ENCODE results near the gene COL18A1. TPM values are rescaled to one million over a fixed set of nuclear protein-coding genes. Genes with fewer than 3 reads are reported as not detected.

Gene COL18A1
- total RNA-seq, 1 donor from 2014 or later: 150 TPM

- Mint-ChIP-seq H3K9me3 (no peaks in the 10 kb centered on the region), H3K4me1 (ENCODE audit: unreplicated experiment) (peaks cover 6% of the 10 kb centered on the region), H3K27me3 (no peaks in the 10 kb centered on the region), H3K36me3 (no peaks in the 10 kb centered on the region), H3K27ac (no peak overlapping the region), H3K4me3 (no peak overlapping the region)
- TF ChIP-seq, protein P1, sequence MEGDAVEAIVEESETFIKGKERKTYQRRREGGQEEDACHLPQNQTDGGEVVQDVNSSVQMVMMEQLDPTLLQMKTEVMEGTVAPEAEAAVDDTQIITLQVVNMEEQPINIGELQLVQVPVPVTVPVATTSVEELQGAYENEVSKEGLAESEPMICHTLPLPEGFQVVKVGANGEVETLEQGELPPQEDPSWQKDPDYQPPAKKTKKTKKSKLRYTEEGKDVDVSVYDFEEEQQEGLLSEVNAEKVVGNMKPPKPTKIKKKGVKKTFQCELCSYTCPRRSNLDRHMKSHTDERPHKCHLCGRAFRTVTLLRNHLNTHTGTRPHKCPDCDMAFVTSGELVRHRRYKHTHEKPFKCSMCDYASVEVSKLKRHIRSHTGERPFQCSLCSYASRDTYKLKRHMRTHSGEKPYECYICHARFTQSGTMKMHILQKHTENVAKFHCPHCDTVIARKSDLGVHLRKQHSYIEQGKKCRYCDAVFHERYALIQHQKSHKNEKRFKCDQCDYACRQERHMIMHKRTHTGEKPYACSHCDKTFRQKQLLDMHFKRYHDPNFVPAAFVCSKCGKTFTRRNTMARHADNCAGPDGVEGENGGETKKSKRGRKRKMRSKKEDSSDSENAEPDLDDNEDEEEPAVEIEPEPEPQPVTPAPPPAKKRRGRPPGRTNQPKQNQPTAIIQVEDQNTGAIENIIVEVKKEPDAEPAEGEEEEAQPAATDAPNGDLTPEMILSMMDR (conservative IDR thresholded peaks at IDR 0.05): no peak
- no peak for DNase-seq (ENCODE audit: extremely low spot score, unreplicated experiment)
These were observed 85.2 kb downstream of the COL18A1 start for GRCh38 chr21:45490049-45490731.

DNA sequence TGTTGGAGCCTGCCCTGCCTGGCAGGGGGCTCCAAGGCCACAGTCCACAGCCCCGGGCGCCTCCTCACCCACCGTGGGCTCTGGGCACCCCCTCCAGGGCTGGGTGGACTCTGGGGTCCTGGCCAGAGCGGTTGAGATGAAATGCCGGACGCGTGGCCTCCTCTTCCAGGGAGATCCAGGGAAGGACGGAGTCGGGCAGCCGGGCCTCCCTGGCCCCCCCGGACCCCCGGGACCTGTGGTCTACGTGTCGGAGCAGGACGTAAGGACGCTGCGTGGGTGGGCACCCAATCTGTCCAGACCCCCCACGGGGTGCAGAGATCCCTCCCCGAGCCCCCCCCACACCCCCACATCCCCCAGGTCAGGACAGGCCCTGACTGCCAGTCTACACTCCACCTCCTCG lies 86.1 kb downstream of the COL18A1 start:
- TF ChIP-seq, protein P1 (conservative IDR thresholded peaks at IDR 0.05): no peak
- no peak overlapping the region for H3K4me3 Mint-ChIP-seq
- H3K27ac Mint-ChIP-seq: no peak overlapping the region
- no peaks in the 10 kb centered on the region for H3K9me3 Mint-ChIP-seq
- DNase-seq (ENCODE audit: extremely low spot score, unreplicated experiment): no peak
- H3K27me3 Mint-ChIP-seq: no peaks in the 10 kb centered on the region
- no peaks in the 10 kb centered on the region for H3K36me3 Mint-ChIP-seq
- peaks cover 6% of the 10 kb centered on the region for H3K4me1 Mint-ChIP-seq (ENCODE audit: unreplicated experiment)

DNA sequence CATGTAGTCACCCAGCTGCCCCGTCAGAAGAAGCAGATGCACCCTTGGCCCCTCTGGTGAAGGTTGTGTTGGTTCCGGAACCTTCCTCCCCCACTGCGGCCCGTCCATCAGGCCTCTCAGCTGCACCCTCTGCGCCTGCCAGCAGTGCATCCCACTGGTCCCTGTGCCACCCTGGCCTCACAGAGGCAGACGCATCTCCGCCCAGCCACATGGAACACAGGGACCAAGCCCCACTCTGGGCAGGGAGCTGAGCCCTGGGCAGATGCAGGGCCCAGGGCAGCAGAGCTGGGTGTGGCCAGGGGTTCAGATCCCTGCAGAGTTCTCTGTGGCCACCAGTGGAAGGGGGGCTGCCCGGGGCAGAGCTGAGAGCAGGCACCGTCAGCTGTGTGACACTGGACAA lies 86.7 kb downstream of the COL18A1 start:
- DNase-seq (ENCODE audit: extremely low spot score, unreplicated experiment): no peak
- no peaks in the 10 kb centered on the region for H3K27me3 Mint-ChIP-seq

DNA sequence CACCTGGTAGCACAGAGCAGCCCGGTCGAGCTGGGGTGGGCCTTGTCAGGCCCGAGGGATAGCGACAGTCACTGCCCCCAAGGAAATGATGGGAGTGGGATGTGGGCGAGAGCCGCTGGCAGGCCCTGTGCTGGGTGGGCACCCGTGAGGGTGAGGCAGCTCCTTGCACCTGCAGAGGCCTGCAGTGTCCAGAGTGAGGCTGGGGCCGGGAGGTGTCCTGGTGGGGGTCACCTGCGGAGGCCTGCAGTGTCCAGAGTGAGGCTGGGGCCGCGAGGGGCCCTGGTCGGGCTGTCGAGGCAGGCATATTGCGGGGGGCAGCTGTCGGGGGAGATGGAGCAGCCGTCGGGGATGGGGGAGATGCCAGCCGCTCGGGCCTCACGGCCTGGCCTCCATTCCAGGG lies 87.8 kb downstream of the COL18A1 start:
- TF ChIP-seq, protein P1 (conservative IDR thresholded peaks at IDR 0.05): no peak
- Mint-ChIP-seq H3K4me1 (ENCODE audit: unreplicated experiment) (peaks cover 6% of the 10 kb centered on the region), H3K36me3 (no peaks in the 10 kb centered on the region), H3K4me3 (no peak overlapping the region), H3K9me3 (no peaks in the 10 kb centered on the region), H3K27me3 (no peaks in the 10 kb centered on the region), H3K27ac (no peak overlapping the region)
- DNase-seq (ENCODE audit: extremely low spot score, unreplicated experiment): no peak

More for the DNA sequence above, 86.7 kb downstream of the COL18A1 start:
- H3K9me3 Mint-ChIP-seq: no peaks in the 10 kb centered on the region
- no peak overlapping the region for H3K4me3 Mint-ChIP-seq
- no peaks in the 10 kb centered on the region for H3K36me3 Mint-ChIP-seq
- TF ChIP-seq, protein P1 (conservative IDR thresholded peaks at IDR 0.05): no peak
- no peak overlapping the region for H3K27ac Mint-ChIP-seq
- peaks cover 6% of the 10 kb centered on the region for H3K4me1 Mint-ChIP-seq (ENCODE audit: unreplicated experiment)

DNA sequence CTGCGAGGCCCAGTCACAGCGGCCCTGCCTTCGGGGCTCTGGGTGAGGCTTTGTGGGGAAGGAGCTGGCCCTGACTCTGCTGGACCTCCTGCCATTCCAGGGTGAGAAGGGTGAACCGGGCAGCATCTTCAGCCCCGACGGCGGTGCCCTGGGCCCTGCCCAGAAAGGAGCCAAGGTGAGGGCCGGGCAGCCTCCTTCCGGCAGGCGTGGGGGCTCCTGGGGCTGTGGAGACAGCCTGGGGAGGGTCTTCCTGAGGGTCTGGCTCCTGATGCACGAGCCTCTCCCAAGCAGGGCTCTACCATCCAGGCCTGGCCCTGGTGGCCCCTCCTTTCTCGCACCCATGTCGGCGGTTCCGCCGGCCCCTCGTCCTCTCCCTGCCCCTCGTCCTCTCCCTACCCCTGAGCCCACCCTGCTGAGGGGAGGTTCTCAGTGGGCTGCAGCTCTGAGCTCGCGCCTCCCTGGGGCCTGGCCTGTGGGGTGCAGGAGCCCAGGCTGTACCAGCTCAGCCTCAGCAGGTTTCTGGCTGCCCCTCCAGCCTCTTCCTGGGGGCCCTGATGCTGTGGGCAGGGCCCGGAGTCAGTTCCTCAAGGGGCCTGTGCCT lies 88.5 kb downstream of the COL18A1 start:
- no peaks in the 10 kb centered on the region for H3K9me3 Mint-ChIP-seq
- DNase-seq (ENCODE audit: extremely low spot score, unreplicated experiment): no peak
- TF ChIP-seq, protein P1 (conservative IDR thresholded peaks at IDR 0.05): no peak
- no peaks in the 10 kb centered on the region for H3K36me3 Mint-ChIP-seq
- no peak overlapping the region for H3K4me3 Mint-ChIP-seq
- no peak overlapping the region for H3K27ac Mint-ChIP-seq
- H3K27me3 Mint-ChIP-seq: no peaks in the 10 kb centered on the region
- H3K4me1 Mint-ChIP-seq (ENCODE audit: unreplicated experiment): no peaks in the 10 kb centered on the region
